Measurements from ENCODE around the gene DENND1A.
"Not testable (repeated sequence)": the region's sequence is repeated elsewhere in the genome, so short reads cannot be mapped to it uniquely, and the experiment has no call there.

Gene DENND1A

DNA sequence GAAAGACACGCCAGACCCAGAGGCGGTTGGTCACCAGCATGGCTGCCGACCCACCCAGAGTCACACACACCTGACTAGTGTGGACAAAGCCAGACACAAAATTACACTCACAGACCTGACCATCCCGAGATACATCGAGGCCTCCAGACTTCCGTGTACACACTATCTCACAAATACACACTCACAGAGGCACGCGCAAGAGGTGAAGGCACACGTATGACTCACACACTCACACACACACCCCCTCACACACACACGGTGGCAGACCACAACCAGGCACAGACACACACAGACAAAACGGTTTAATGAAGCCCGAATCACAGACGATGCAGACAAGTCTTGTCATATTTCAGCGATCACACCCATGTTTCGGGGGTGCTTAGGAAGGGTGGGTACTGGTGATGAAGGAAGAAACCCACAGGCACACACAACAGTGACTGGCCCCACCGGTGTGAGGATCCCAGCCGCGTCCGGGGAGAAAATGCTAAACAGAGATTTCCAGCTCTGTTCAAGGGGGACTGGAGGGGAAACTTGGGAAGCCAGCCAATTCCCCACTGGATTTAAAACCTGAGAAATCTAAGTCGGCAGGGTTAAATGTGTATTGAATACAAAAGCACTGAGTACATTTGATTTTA is 522.6 kb downstream of the DENND1A start:
- Histone ChIP-seq H3K36me3 (peaks cover 0 to 77% (median 10%) of the 10 kb centered on the region in 11 experiments; a peak in 11 of 22 replicates), H3K9ac (no peak overlapping the region), H3K27me3 (no peaks in the 10 kb centered on the region), H3K4me2 (peak overlapping the region in 3 of 11 experiments; percentile 15 to 20 (median 19); a peak in 2 of 22 replicates), H3K4me1 (peaks cover 0 to 27% (median 14%) of the 10 kb centered on the region in 10 experiments; a peak in 15 of 20 replicates), H4K20me1 (peaks cover 0 to 42% (median 5%) of the 10 kb centered on the region in 11 experiments; a peak in 8 of 22 replicates), H3K27ac (no peak overlapping the region), H3K4me3 (no peak overlapping the region), H3K9me3 (replicated peaks in 1 of 11) (no peaks in the 10 kb centered on the region)
- no peak for TF ChIP-seq Cebpa-rat (IDR thresholded peaks at IDR 0.05)

DNA sequence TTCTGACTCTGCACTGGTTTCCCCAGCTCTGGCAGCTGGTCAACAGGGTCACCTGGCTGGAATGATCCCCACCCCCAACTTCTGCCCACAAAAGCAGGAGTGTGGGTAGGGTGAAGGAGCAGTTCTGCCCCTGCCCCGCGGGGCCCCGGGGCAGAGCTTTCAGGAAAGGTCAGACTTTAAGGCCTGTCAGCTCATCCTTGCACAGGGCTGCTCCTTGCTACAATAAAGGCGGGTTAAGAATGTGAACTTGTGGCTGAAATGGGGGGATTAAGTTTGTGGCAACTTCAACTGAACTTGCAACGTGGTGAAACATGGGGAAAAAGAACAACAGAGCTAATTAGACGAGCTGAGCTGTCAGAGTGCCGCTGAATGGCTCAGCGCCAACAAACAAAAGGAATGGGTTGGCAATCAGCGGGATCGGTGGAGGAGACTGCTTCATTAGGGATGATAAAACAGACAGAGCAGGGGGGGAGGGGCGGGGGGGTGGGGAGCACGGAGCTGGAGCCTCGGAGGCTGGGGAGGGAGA is 523.2 kb downstream of the DENND1A start:
- H3K4me3 ChIP-seq, result no peak overlapping the region
- H3K4me2 ChIP-seq, result peak overlapping the region in 8 of 11 experiments; percentile 30 to 69 (median 58); a peak in 15 of 22 replicates
- H3K9ac ChIP-seq, result no peak overlapping the region
- peaks cover 0 to 77% (median 10%) of the 10 kb centered on the region in 11 experiments; a peak in 11 of 22 replicates for H3K36me3 ChIP-seq
- no peak overlapping the region for H3K27ac ChIP-seq
- no peak for TF ChIP-seq Cebpa-rat (IDR thresholded peaks at IDR 0.05)
- H4K20me1 ChIP-seq, result peaks cover 0 to 40% (median 6%) of the 10 kb centered on the region in 11 experiments; a peak in 8 of 22 replicates
- no peaks in the 10 kb centered on the region for H3K9me3 ChIP-seq (replicated peaks in 1 of 11)
- peaks cover 0 to 27% (median 14%) of the 10 kb centered on the region in 10 experiments; a peak in 15 of 20 replicates for H3K4me1 ChIP-seq
- H3K27me3 ChIP-seq, result no peaks in the 10 kb centered on the region

DNA sequence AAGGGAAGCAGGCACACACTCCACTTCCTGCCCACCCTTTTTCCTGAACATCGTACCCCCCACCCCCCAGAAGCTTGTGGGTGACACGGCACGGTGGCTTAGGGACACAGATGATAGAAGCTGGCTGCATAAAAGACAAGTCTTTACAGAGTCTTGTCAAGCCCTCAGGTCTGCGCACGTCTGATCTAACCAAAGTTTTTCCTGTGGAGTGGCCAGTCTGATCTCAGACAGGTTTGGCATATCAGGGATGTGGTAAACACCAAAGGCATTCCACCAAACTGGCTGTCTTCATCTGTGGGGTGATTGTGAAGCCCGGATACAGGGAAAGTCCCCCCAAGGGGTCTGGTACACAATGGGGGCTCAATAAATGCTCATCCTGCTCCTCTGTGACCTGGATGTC is 523.9 kb downstream of the DENND1A start:
- peaks cover 0 to 77% (median 4%) of the 10 kb centered on the region in 11 experiments; a peak in 11 of 22 replicates for H3K36me3 ChIP-seq
- H3K4me2 ChIP-seq, result peak overlapping the region in 8 of 11 experiments; percentile 30 to 69 (median 58); a peak in 15 of 22 replicates
- peak overlapping the region in 3 of 11 experiments; percentile 25 to 41 (median 34); a peak in 2 of 22 replicates for H3K27ac ChIP-seq
- H4K20me1 ChIP-seq, result peaks cover 0 to 39% (median 6%) of the 10 kb centered on the region in 11 experiments; a peak in 8 of 22 replicates
- no peaks in the 10 kb centered on the region for H3K27me3 ChIP-seq
- no peaks in the 10 kb centered on the region for H3K9me3 ChIP-seq (replicated peaks in 1 of 11)
- H3K4me1 ChIP-seq, result peaks cover 0 to 27% (median 14%) of the 10 kb centered on the region in 10 experiments; a peak in 15 of 20 replicates
- no peak overlapping the region; a peak in 1 of 22 replicates for H3K9ac ChIP-seq
- H3K4me3 ChIP-seq, result no peak overlapping the region
- no peak for TF ChIP-seq Cebpa-rat (IDR thresholded peaks at IDR 0.05)

DNA sequence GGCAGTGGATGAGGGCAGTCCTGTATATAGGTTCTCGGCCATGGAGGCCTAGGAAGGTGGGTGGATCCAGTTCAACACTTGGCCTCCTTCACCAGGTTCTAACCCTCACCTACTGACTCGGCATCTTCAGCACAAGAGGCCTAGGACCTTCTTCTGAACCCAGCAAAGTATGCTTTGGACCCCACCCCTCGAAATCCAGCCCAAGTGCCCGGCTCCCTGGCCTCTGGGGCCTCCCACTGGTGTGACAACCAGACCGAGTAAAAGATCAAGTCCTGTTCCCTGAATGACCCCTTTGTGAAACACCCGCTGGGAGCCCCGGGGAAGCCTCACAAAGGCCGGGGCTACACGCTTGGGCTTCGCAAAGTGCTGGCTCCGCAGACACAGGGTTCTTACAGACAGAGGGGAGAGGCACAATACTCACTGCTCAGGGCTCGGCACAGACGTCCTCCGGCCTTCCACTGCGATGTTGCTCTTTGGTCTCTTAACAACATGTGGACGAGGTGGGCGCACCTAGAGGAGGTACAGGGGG is 526.9 kb downstream of the DENND1A start:
- H4K20me1 ChIP-seq, result peaks cover 0 to 33% (median 6%) of the 10 kb centered on the region in 11 experiments; a peak in 8 of 22 replicates
- H3K27ac ChIP-seq, result no peak overlapping the region
- no peak for TF ChIP-seq Cebpa-rat (IDR thresholded peaks at IDR 0.05)
- peaks cover 0 to 75% (median 9%) of the 10 kb centered on the region in 11 experiments; a peak in 13 of 22 replicates for H3K36me3 ChIP-seq
- H3K4me2 ChIP-seq, result no peak overlapping the region
- no peak overlapping the region for H3K9ac ChIP-seq
- H3K4me3 ChIP-seq, result no peak overlapping the region
- H3K4me1 ChIP-seq, result peaks cover 0 to 21% (median 14%) of the 10 kb centered on the region in 10 experiments; a peak in 15 of 20 replicates
- H3K27me3 ChIP-seq, result no peaks in the 10 kb centered on the region
- H3K9me3 ChIP-seq (replicated peaks in 1 of 11), result no peaks in the 10 kb centered on the region

DNA sequence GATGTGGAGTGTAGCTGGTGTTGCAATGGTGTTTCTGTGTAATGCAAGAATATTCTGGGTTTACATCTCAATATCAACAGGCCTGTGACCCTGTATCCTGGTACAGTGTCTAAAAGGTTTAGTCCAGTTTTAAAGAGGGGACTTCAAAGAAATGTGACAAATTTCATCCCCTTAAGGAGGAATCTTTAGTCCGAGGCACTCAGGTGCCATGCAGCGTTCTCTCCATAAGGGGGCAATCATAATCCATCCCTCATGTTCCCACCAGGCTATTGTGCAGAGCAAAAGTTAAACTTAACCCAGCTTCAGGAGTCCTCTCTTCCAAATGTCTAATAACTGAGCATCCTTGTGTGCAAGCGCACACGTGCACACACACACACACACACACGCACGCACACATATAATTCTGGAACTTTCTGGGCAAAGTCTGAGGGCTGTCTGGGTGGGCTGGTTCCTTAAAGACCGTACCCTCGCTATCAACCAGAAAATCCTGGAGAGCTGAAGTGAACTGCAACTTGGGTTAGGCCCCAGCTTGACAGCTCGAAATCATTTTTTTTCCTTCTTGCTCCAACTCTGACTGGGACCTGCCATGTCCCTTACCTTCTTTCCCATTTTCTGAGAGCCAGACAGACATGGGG is 527.9 kb downstream of the DENND1A start:
- no peak overlapping the region for H3K4me3 ChIP-seq
- no peak overlapping the region for H3K27ac ChIP-seq
- no peak for TF ChIP-seq Cebpa-rat (IDR thresholded peaks at IDR 0.05)
- no peak overlapping the region for H3K4me2 ChIP-seq
- peaks cover 0 to 70% (median 9%) of the 10 kb centered on the region in 11 experiments; a peak in 13 of 22 replicates for H3K36me3 ChIP-seq
- H4K20me1 ChIP-seq, result peaks cover 0 to 36% (median 6%) of the 10 kb centered on the region in 11 experiments; a peak in 8 of 22 replicates
- no peak overlapping the region for H3K9ac ChIP-seq
- peaks cover 0 to 11% (median 11%) of the 10 kb centered on the region in 10 experiments; a peak in 15 of 20 replicates for H3K4me1 ChIP-seq
- no peaks in the 10 kb centered on the region for H3K9me3 ChIP-seq (replicated peaks in 1 of 11)
- H3K27me3 ChIP-seq, result no peaks in the 10 kb centered on the region

DNA sequence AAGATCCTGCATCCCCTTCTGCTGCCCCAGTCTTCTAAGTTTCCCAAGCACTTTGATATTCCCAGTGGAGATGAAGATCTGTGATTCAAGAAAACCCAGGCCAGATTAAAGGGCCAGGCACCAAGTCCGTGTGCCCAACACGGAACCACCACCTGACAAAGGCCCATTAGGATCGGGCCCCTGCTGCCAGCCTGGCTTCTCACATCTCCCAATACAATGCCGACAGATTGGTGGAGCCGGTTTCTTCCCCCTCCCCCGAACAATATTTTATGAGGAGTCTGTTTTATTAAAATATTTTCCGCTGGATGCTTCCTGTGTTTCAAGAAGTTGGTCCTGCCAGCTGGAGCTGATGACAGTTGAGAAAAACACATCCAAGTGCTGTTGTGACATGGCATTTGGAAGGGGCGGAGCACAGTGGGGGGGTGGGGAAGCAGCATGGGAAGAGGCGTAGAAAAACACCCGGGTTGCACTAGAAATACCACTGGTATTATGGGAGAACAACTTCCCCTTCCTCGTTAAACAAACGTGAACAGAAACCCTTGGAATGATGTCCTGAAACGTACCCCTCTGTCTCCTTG is 528.9 kb downstream of the DENND1A start:
- H4K20me1 ChIP-seq, result peaks cover 0 to 38% (median 6%) of the 10 kb centered on the region in 11 experiments; a peak in 8 of 22 replicates
- H3K9me3 ChIP-seq (replicated peaks in 1 of 11), result no peaks in the 10 kb centered on the region
- H3K4me3 ChIP-seq, result no peak overlapping the region
- no peaks in the 10 kb centered on the region for H3K27me3 ChIP-seq
- no peak for TF ChIP-seq Cebpa-rat (IDR thresholded peaks at IDR 0.05)
- H3K27ac ChIP-seq, result no peak overlapping the region
- no peak overlapping the region for H3K9ac ChIP-seq
- peaks cover 0 to 8% (median 6%) of the 10 kb centered on the region in 10 experiments; a peak in 17 of 20 replicates for H3K4me1 ChIP-seq
- H3K4me2 ChIP-seq, result no peak overlapping the region
- peaks cover 0 to 63% (median 9%) of the 10 kb centered on the region in 11 experiments; a peak in 13 of 22 replicates for H3K36me3 ChIP-seq

DNA sequence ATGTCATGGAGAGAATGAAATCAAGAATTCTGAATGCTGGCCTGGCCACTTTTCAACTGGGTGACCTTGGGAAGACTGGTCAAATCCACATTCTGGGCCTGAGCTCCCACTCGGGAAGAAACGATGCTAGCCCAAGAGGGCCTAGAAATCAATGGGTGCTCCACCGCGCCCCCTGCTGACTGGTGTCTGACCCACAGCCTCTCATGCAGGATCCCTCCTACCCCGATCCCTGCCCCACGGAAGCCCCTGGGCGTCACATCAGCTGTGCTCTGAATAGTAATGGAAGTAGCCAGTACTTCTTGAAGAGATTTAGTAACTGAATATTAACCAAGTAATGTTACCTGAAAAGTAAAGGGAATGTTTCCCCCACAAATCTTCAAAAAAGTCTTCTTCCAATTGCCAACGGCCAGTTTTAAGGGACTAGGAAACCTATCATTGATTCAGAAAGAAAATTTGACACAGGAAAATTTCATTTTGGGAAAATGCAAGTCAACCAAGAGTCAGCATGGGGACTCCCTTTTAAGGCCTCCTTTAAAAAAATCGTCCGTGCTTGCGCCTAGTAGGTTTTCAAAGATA is 530.0 kb downstream of the DENND1A start:
- H3K9ac ChIP-seq, result no peak overlapping the region
- no peak overlapping the region for H3K4me3 ChIP-seq
- peaks cover 0 to 63% (median 9%) of the 10 kb centered on the region in 11 experiments; a peak in 13 of 22 replicates for H3K36me3 ChIP-seq
- H3K27ac ChIP-seq, result no peak overlapping the region
- no peak overlapping the region for H3K4me2 ChIP-seq
- H4K20me1 ChIP-seq, result peaks cover 0 to 48% (median 6%) of the 10 kb centered on the region in 11 experiments; a peak in 8 of 22 replicates
- H3K27me3 ChIP-seq, result no peaks in the 10 kb centered on the region
- peaks cover 0 to 17% (median 15%) of the 10 kb centered on the region in 10 experiments; a peak in 17 of 20 replicates for H3K4me1 ChIP-seq
- H3K9me3 ChIP-seq (replicated peaks in 1 of 11), result no peaks in the 10 kb centered on the region
- TF ChIP-seq Cebpa-rat (IDR thresholded peaks at IDR 0.05), result no peak

DNA sequence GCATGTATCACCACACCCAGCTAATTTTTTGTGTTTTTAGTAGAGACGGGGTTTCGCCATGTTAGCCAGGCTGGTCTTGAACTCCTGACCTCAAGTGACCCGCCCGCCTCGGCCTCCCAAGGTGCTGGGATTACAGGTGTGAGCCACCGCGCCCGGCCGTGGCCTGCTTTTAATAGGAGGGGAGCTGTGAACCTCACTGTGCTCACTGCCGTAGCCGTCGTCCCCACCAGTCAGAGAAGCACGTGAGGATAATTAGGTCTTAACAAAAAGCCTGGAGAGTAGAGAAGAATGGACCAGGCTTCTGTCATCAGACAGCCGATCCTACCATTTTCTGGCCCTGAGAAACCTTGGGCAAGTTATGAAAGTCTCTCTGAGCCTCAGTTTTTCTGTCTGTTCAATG is 531.0 kb downstream of the DENND1A start:
- not testable (repeated sequence) for H3K27me3 ChIP-seq; H3K27ac ChIP-seq; H3K9me3 ChIP-seq (replicated peaks in 1 of 11); H3K4me2 ChIP-seq; H3K4me3 ChIP-seq; H3K9ac ChIP-seq
- Histone ChIP-seq H4K20me1 (peaks cover 0 to 48% (median 4%) of the 10 kb centered on the region in 11 experiments; a peak in 8 of 22 replicates), H3K4me1 (peaks cover 0 to 26% (median 23%) of the 10 kb centered on the region in 10 experiments; a peak in 17 of 20 replicates), H3K36me3 (peaks cover 0 to 63% (median 9%) of the 10 kb centered on the region in 11 experiments; a peak in 13 of 22 replicates)
